ENCODE results near the gene KRT32.

- TF ChIP-seq CTCF (IDR thresholded peaks at IDR 0.05): no peak
- TF ChIP-seq POLR2AphosphoS5 (IDR thresholded peaks at IDR 0.05): no peak
- TF ChIP-seq POLR2A (IDR thresholded peaks at IDR 0.05): no peak
- TF ChIP-seq EP300 (IDR thresholded peaks at IDR 0.05): no peak
Measured at GRCh38 chr17:41510251-41511065, 43.3 kb upstream of the KRT32 start.
